Glutamatergic neuron (in vitro differentiated cells): Measurements from ENCODE around the gene SPECC1. TPM values are rescaled to one million over a fixed set of nuclear protein-coding genes. Genes with fewer than 3 reads are reported as not detected.
"Not testable (repeated sequence)": the region's sequence is repeated elsewhere in the genome, so short reads cannot be mapped to it uniquely, and the experiment has no call there.

Source experiments
- DNase-seq: peaks from one replicate; pipeline ENCODE4 v3.0.0; 2022
- H3K27ac Mint-ChIP-seq: one replicate; pipeline ENCODE4 v1.8.0; 2020; ENCODE audit warnings: mild to moderate bottlenecking, mixed read lengths, inconsistent platforms; ENCODE audit not compliant: unreplicated experiment
- H3K27me3 Mint-ChIP-seq: one replicate; pipeline ENCODE4 v1.8.0; 2020; ENCODE audit warnings: mild to moderate bottlenecking, moderate library complexity, mixed read lengths, inconsistent platforms; ENCODE audit not compliant: unreplicated experiment
- H3K36me3 Mint-ChIP-seq: one replicate; pipeline ENCODE4 v1.8.0; 2020; ENCODE audit warnings: mild to moderate bottlenecking, mixed read lengths, inconsistent platforms; ENCODE audit not compliant: unreplicated experiment
- H3K4me1 Mint-ChIP-seq: one replicate; pipeline ENCODE4 v1.8.0; 2020; ENCODE audit warnings: mild to moderate bottlenecking, low read depth, mixed read lengths, inconsistent platforms; ENCODE audit not compliant: unreplicated experiment
- H3K4me3 Mint-ChIP-seq: one replicate; pipeline ENCODE4 v1.8.0; 2020; ENCODE audit warnings: mild to moderate bottlenecking, mixed read lengths, inconsistent platforms; ENCODE audit not compliant: unreplicated experiment
- H3K9me3 Mint-ChIP-seq: one replicate; pipeline ENCODE4 v1.8.0; 2020; ENCODE audit warnings: mild to moderate bottlenecking, moderate library complexity, mixed read lengths, inconsistent platforms; ENCODE audit not compliant: unreplicated experiment
- total RNA-seq: library from RNA; stranded (reverse); fragmentation: NEBNext Ultra II Directional; extraction: Animal tissue kit (Norgen Biotek cat#: 25700); gene quantifications from one replicate; pipeline ENCODE4 v1.2.1, GENCODE V29; 2021; ENCODE audit not compliant: unreplicated experiment
- TF ChIP-seq, protein P1 (sequence below): fragments of 200-600 bp; sonication (generic); IDR thresholded peaks from one replicate; pipeline ENCODE4 v1.5.0; 2021; ENCODE audit not compliant: partially characterized antibody, unreplicated experiment

SPECC1 gene
- total RNA-seq, 1 donor from 2014 or later = 60.6 TPM

DNA sequence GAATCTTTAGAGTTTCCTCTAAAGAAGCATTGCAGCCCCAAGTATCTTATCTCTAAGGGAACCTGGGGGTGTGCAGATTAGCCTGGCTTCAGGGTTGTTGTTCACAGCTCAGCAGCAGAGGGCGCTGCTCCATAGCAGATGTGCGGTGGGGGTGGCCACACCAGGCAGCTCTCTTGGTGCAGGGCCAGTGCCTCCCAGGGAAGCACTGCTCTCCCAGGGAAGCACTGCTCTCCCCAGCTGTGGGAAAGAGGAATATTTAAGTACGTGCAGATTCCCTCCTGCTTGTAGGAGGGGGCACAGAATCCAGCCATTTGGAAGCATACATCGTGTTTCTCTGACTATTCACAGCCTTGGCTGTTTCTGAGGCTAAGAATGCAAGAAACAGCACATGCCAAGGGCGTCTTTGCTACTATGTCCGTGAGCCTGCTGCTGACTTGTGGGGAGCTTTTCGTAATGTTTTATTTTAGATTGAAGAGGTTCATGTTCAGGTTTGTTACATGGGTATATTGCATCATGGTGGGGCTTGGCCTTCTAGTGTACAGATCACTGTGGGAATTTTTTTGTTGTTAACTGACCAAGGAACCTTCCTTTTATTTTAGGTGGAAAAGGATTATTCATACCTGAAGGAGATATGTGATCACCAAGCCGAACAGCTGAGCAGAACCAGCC, 217.8 kb downstream of the SPECC1 start:
- peaks cover 11% of the 10 kb centered on the region for H3K4me1 Mint-ChIP-seq

DNA sequence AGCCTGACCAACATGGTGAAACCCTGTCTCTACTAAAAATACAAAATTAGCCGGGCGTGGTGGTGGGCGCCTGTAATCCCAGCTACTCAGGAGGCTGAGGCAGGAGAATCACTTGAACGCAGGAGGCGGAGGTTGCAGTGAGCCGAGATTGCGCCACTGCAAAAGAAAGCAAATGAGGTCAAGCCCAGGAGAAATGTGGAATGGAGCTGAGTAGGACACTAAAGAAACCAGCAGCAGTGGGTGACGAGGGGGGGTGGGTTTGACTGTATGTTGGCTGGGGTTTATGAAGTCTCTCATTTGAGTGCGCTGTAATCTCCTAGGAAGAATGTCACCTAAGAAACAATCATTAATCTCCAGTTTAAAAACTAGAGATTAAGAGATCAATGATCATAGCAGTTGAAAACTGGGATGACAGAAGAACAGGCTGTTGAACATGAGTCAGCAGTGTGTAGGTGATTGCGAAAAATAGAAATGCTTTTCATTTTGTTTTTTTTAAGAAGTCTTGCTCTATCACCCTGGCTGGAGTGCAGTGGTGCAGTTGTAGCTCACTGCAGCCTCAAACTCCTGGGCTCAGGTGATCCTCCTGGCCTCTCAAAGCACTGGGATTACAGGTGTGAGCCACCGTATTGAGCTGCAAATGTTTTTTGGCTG, 218.7 kb downstream of the SPECC1 start:
- DNase-seq, H3K27me3 Mint-ChIP-seq, H3K9me3 Mint-ChIP-seq, H3K27ac Mint-ChIP-seq, H3K36me3 Mint-ChIP-seq, H3K4me3 Mint-ChIP-seq: not testable (repeated sequence)
- H3K4me1 Mint-ChIP-seq = peaks cover 11% of the 10 kb centered on the region

More for the DNA sequence above, 217.8 kb downstream of the SPECC1 start:
- no peaks in the 10 kb centered on the region for H3K9me3 Mint-ChIP-seq
- H3K27me3 Mint-ChIP-seq = peaks cover 3% of the 10 kb centered on the region
- peak; percentile 92 for DNase-seq
- no peak overlapping the region for H3K27ac Mint-ChIP-seq
- TF ChIP-seq, protein P1, sequence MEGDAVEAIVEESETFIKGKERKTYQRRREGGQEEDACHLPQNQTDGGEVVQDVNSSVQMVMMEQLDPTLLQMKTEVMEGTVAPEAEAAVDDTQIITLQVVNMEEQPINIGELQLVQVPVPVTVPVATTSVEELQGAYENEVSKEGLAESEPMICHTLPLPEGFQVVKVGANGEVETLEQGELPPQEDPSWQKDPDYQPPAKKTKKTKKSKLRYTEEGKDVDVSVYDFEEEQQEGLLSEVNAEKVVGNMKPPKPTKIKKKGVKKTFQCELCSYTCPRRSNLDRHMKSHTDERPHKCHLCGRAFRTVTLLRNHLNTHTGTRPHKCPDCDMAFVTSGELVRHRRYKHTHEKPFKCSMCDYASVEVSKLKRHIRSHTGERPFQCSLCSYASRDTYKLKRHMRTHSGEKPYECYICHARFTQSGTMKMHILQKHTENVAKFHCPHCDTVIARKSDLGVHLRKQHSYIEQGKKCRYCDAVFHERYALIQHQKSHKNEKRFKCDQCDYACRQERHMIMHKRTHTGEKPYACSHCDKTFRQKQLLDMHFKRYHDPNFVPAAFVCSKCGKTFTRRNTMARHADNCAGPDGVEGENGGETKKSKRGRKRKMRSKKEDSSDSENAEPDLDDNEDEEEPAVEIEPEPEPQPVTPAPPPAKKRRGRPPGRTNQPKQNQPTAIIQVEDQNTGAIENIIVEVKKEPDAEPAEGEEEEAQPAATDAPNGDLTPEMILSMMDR = peak; percentile 90
- H3K36me3 Mint-ChIP-seq = no peaks in the 10 kb centered on the region
- H3K4me3 Mint-ChIP-seq = no peak overlapping the region

DNA sequence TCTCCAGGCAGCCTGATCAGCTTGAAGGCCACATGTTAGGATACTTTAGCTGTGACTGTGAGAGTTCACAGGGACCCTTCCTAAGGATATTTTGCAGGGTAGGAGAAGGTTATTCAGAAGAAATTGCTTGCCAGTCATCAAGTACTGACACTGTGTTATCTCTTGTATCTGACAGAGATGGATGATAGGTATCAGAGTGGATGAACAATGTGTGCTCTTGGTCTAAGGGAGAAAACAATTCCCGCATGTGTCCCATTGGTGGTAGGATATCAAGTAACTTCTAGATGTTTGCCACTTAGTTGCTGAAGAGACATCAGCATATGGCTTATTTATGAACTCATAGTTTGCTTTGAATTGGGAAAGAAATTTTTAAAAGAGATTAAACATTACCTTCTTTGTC, 219.3 kb downstream of the SPECC1 start:
- no peak overlapping the region for H3K27ac Mint-ChIP-seq
- H3K4me3 Mint-ChIP-seq = no peak overlapping the region
- TF ChIP-seq, protein P1 = no peak
- no peaks in the 10 kb centered on the region for H3K36me3 Mint-ChIP-seq
- no peak for DNase-seq
- peaks cover 11% of the 10 kb centered on the region for H3K4me1 Mint-ChIP-seq
- no peaks in the 10 kb centered on the region for H3K9me3 Mint-ChIP-seq
- H3K27me3 Mint-ChIP-seq = peaks cover 3% of the 10 kb centered on the region

DNA sequence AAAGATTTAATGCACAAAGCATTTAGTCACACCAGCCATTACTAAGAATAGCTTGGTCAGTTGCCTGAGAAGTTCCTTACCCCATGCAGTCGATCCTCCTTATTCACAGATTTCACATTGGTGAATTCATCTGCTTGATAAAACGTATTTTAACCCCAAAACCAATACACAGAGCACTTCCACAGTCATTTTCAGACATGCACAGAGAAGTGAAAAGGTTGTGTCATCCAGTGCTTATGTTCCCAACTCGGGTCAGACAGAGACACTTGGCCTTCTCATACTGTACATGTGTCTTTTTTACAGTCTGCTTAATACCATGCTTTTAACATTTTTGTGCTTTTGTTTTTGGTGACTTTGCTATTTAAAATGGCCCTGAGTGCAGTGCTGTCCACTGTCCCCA, 219.7 kb downstream of the SPECC1 start:
- H3K36me3 Mint-ChIP-seq = no peaks in the 10 kb centered on the region
- no peak overlapping the region for H3K27ac Mint-ChIP-seq
- TF ChIP-seq, protein P1 = no peak
- H3K4me3 Mint-ChIP-seq = no peak overlapping the region
- no peaks in the 10 kb centered on the region for H3K9me3 Mint-ChIP-seq
- H3K4me1 Mint-ChIP-seq = peaks cover 11% of the 10 kb centered on the region
- no peak for DNase-seq
- peaks cover 3% of the 10 kb centered on the region for H3K27me3 Mint-ChIP-seq

DNA sequence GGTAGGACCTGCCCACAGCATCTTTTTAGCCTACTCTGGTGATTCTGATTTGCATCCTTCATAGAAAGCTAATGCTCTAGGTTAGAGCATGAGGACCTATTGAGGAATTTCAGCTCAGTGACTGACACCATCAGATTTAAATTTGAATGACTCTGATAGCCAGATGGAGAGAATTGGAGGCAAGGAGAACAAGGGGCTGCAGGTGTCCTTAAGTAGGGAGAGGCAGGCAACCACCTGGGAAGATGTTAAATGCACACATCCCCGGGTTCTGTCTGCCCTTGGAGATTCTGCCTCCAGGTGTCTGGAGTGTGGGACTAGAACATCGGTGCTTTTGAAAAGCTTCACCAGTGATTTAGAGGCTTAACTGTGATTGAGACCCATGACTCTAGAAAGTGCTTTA, 221.8 kb downstream of the SPECC1 start:
- no peak for DNase-seq
- Mint-ChIP-seq H3K27ac (no peak overlapping the region), H3K4me1 (peaks cover 8% of the 10 kb centered on the region), H3K9me3 (no peaks in the 10 kb centered on the region), H3K36me3 (no peaks in the 10 kb centered on the region), H3K27me3 (no peaks in the 10 kb centered on the region), H3K4me3 (no peak overlapping the region)
- TF ChIP-seq, protein P1 = no peak
